K562 (cell line): ENCODE results near the gene ZNF649. TPM values are rescaled to one million over a fixed set of nuclear protein-coding genes. Genes with fewer than 3 reads are reported as not detected.

Source experiments
- ATAC-seq: fragments of 200-7000 bp; cut with Tn5 transposase; 3 replicates; pipeline ENCODE4 v1.9.1; 2020; ENCODE audit warnings: moderate library complexity
- BruUV-seq: library from RNA; stranded (reverse); fragments of 400-500 nt; replicated peaks from 2 replicates; lab custom pipeline; 2021; lab: Mats Ljungman, UMichigan
- CTCF ChIA-PET: fragments of 300-600 bp; formaldehyde crosslinking; extraction: SDS; loops from one replicate; lab custom pipeline; 2021; ENCODE audit warnings: low intra/inter-chr PET ratio; lab: Yijun Ruan, JAX
- POLR2A ChIA-PET: fragments of 300-600, 350-650 bp; sonication (Branson Sonifier 250); formaldehyde crosslinking; extraction: SDS; loops from one replicate; lab custom pipeline; 2021; ENCODE audit warnings: antibody characterized with exemption, inconsistent platforms; lab: Yijun Ruan, JAX
- DNase-seq, 4 experiments: peaks; one replicate each; pipeline versions ENCODE4 v3.0.0 to v3.0.0-alpha.2; 2011 to 2018; ENCODE audit warnings: low spot score in 3 of 4, mixed read lengths in 3 of 4; ENCODE audit errors: extremely low read depth in 1 of 4
- FAIRE-seq: peaks from 2 replicates; lab custom pipeline; 2011; peaks lifted over from hg19 to GRCh38; lab: Jason Lieb, UNC
- H2AFZ ChIP-seq: 2 replicates; pipeline ENCODE4 v1.6.0; 2011; ENCODE audit warnings: low read depth, low read length, control low read depth, inconsistent platforms
- H3K27ac ChIP-seq: fragments of 200-600 bp; 3 replicates; pipeline ENCODE4 v1.8.0; 2011; ENCODE audit warnings: low read depth, mild to moderate bottlenecking, control low read depth, inconsistent platforms, low read length, moderate library complexity, mixed read lengths; ENCODE audit errors: extremely low read depth
- H3K27me3 ChIP-seq, 2 experiments: fragments of 300-600 bp in 1 of 2; 2 replicates in 1 of 2; 3 replicates in 1 of 2; pipeline versions ENCODE4 v1.6.0 to v1.8.0; 2011; ENCODE audit warnings: inconsistent platforms in 2 of 2, low read length in 2 of 2, mild to moderate bottlenecking in 1 of 2, mixed read lengths in 1 of 2, moderate library complexity in 1 of 2; ENCODE audit not compliant: control insufficient read depth in 2 of 2, insufficient read depth in 2 of 2
- H3K36me3 ChIP-seq: fragments of 300-600 bp; 3 replicates; pipeline ENCODE4 v1.8.0; 2011; ENCODE audit warnings: mild to moderate bottlenecking, low read length, inconsistent platforms; ENCODE audit not compliant: control insufficient read depth, insufficient read depth
- H3K4me1 ChIP-seq, 2 experiments: fragments of 200-600 bp in 1 of 2; replicated peaks in 1 of 2; 2 replicates in 1 of 2; 3 replicates in 1 of 2; pipeline versions ENCODE4 v1.5.1 to v1.8.0; 2011; ENCODE audit warnings: inconsistent platforms in 2 of 2, low read length in 2 of 2, mild to moderate bottlenecking in 1 of 2, mixed read lengths in 1 of 2, moderate library complexity in 1 of 2; ENCODE audit not compliant: control insufficient read depth in 2 of 2, insufficient read depth in 2 of 2
- H3K4me2 ChIP-seq: 2 replicates; pipeline ENCODE4 v1.6.1; 2011; ENCODE audit warnings: low read length, control low read depth, inconsistent platforms, mixed read lengths; ENCODE audit not compliant: insufficient read depth
- H3K4me3 ChIP-seq: fragments of 200-600 bp; sonication (generic), shearing (Covaris generic); 2 replicates; pipeline ENCODE4 v1.5.1; 2016; ENCODE audit warnings: control low read depth, inconsistent platforms
- H3K79me2 ChIP-seq: fragments of 200-600 bp; 3 replicates; pipeline ENCODE4 v1.8.0; 2011; ENCODE audit warnings: low read length, inconsistent platforms; ENCODE audit not compliant: control insufficient read depth, insufficient read depth
- H3K9ac ChIP-seq, 2 experiments: 2 replicates each; pipeline versions ENCODE4 v1.6.0 to v1.6.1; 2011; ENCODE audit warnings: low read depth in 2 of 2, low read length in 2 of 2, control low read depth in 1 of 2, inconsistent platforms in 1 of 2, mild to moderate bottlenecking in 1 of 2, mixed read lengths in 1 of 2; ENCODE audit not compliant: insufficient read depth in 1 of 2
- H3K9me1 ChIP-seq: one replicate; pipeline ENCODE4 v1.6.0; 2011; ENCODE audit warnings: inconsistent platforms, mild to moderate bottlenecking, low read length, moderate library complexity; ENCODE audit not compliant: control insufficient read depth, insufficient read depth
- H3K9me3 ChIP-seq: replicated peaks from 2 replicates; pipeline ENCODE4 v1.5.1; 2011; ENCODE audit warnings: low read depth, low read length, inconsistent platforms; ENCODE audit not compliant: control insufficient read depth, insufficient read depth
- H4K20me1 ChIP-seq: replicated peaks from 2 replicates; pipeline ENCODE4 v1.6.1; 2011; ENCODE audit warnings: low read length, inconsistent platforms, mixed read lengths; ENCODE audit not compliant: control insufficient read depth, insufficient read depth
- C11orf30 ChIP-seq: fragments of 450-650 bp; IDR thresholded peaks from 2 replicates; pipeline ENCODE4 v1.6.1; 2016; ENCODE audit warnings: low read depth, mild to moderate bottlenecking
- CBX8 ChIP-seq: fragments of 200-600 bp; sonication (generic); IDR thresholded peaks from 2 replicates; pipeline ENCODE4 v1.6.1; 2012; ENCODE audit warnings: borderline replicate concordance, mixed run types, low read depth, mild to moderate bottlenecking, moderate library complexity, mixed read lengths, low read length, control low read depth, inconsistent platforms; ENCODE audit not compliant: poor library complexity, severe bottlenecking; ENCODE audit errors: extremely low read depth
- SRF ChIP-seq, 2 experiments: fragments of 250-450, 450-650 bp in 1 of 2; sonication (Bioruptor Pico) in 1 of 2; sonication (generic) in 1 of 2; formaldehyde crosslinking; IDR thresholded peaks; 2 replicates each; pipeline versions ENCODE4 v1.5.0 to v1.5.1; 2020 to 2022; ENCODE audit warnings: mild to moderate bottlenecking in 1 of 2, missing genetic modification reagents in 1 of 2
- ZNF316 ChIP-seq: fragments of 450-650 bp; IDR thresholded peaks from 2 replicates; pipeline ENCODE4 v1.6.1; 2016
- WGBS: fragments of 100-300 bp; shearing (Covaris generic); methylation state at CpG from one replicate; pipeline ENCODE4 v1.1.6; 2016; ENCODE audit warnings: low coverage, mixed read lengths; ENCODE audit not compliant: insufficient coverage; ENCODE audit errors: missing lambda C conversion rate; 5-methylcytosine and 5-hydroxymethylcytosine counted together
- in situ Hi-C: fragments of 300-500 bp; cut with MboI; formaldehyde crosslinking; loops from 4 replicates; pipeline ENCODE4 v1.15.0; 2018; ENCODE audit warnings: inconsistent platforms, mixed read lengths
- intact Hi-C: fragments of 100-400 bp; cut with micrococcal nuclease; formaldehyde crosslinking; loops from 2 replicates; pipeline ENCODE4 v1.14.2; 2022
- polyA plus RNA-seq, 8 experiments: library from polyadenylated mRNA; depleted of rRNA in 4 of 8; stranded (reverse) in 5 of 8; unstranded in 3 of 8; fragments of >200 nt; fragmentation: Nextera tagmentation in 2 of 8; fragmentation: Illumina TruSeq in 1 of 8; extraction: Ambion mirVana in 2 of 8; extraction: Trizol in 1 of 8; gene quantifications; 2 replicates each; pipeline versions ENCODE4 v1.2.1 to v1.2.3, GENCODE V29; 2011 to 2014; ENCODE audit warnings: inconsistent platforms in 1 of 8, missing spikeins in 1 of 8
- total RNA-seq, 7 experiments: library from RNA; depleted of rRNA in 6 of 7; stranded (reverse); fragments of >200 nt in 6 of 7; fragmentation: Illumina TruSeq in 2 of 7; extraction: Trizol in 2 of 7; gene quantifications; 2 replicates each; pipeline versions ENCODE4 v1.2.1 to v1.2.3, GENCODE V29; 2011 to 2021; ENCODE audit warnings: low replicate concordance in 1 of 7

Gene ZNF649
- total and polyA plus RNA-seq, 9 of the 15 experiments (the other 6 are each of a cell fraction or from before 2014, with no cell fraction given): 1.4 to 14.9 (median 8.3) TPM

- no peak for TF ChIP-seq SRF (CRISPR knock-in tag; IDR thresholded peaks at IDR 0.05)
Observed at GRCh38 chr19:51948975-51949374, 44.2 kb upstream of the ZNF649 start (continued).

- FAIRE-seq (no peak), DNase-seq (no peak), ATAC-seq (no peak)
- Histone ChIP-seq H3K4me1 (peaks cover 0 to 3% of the 10 kb centered on the region in 2 experiments; a peak in 1 of 5 replicates), H3K4me2 (no peak overlapping the region), H3K9me1 (no peaks in the 10 kb centered on the region), H2AFZ (no peak overlapping the region), H3K36me3 (peaks cover 23% of the 10 kb centered on the region), H3K9ac (no peak overlapping the region), H3K79me2 (no peaks in the 10 kb centered on the region), H3K9me3 (peaks cover 27% of the 10 kb centered on the region), H3K27ac (no peak overlapping the region), H3K4me3 (no peak overlapping the region), H4K20me1 (no peaks in the 10 kb centered on the region), H3K27me3 (no peaks in the 10 kb centered on the region)
- in situ Hi-C loops (no loop called here), intact Hi-C loops (no loop called here)
- CTCF ChIA-PET: no interaction called here
- POLR2A ChIA-PET: no interaction called here
- no TSS peak for BruUV-seq
- TF ChIP-seq ZNF316 (0 out of 2 replicates have a peak, but pooled peaks have one; percentile 21), C11orf30 (peak; percentile 40; the same call in 1 of the 2 replicates), CBX8 (no peak)
- WGBS: 0% methylated on average over 1 of the region's 1 CpG
Observed at GRCh38 chr19:51946602-51947001, 41.8 kb upstream of the ZNF649 start.
